ENCODE data around the gene B4GALT5. TPM values are rescaled to one million over a fixed set of nuclear protein-coding genes. Genes with fewer than 3 reads are reported as not detected.

B4GALT5 gene
- total and polyA plus RNA-seq, 4 experiments from 2014 or later, result 0.43 to 6.2 (median 4.0) TPM

DNA sequence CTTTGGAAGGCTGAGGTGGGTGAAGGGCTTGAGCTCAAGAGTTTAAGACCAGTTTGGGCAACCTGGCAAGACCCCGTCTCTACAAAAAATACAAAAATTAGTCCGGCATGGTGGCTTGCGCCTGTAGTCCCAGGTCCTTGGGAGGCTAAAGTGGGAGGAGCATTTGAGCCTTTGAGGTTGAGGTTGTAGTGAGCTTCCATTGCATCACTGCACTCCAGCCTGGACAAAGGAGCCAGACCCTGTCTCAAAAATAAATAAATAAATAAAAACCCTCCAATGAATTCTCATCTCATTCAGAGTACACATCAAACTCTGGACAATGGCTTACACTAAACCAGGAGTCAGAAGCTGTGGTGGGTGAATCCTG lies 31.8 kb downstream of the B4GALT5 start:
- H3K36me3 ChIP-seq (ENCODE audit: insufficient read depth, low read length), result no peaks in the 10 kb centered on the region
- Mint-ChIP-seq H3K9me3 (no peaks in the 10 kb centered on the region), H3K4me1 (peaks cover 26 to 63% (median 48%) of the 10 kb centered on the region in 4 donors), H3K27ac (peak overlapping the region in 1 of 7 donors; percentile 76), H3K36me3 (peaks cover 3 to 7% of the 10 kb centered on the region in 2 donors), H3K4me3 (no peak overlapping the region), H3K27me3 (no peaks in the 10 kb centered on the region)
- H3K27ac ChIP-seq (ENCODE audit: low read depth, low read length), result no peak overlapping the region
- no peak overlapping the region for H3K4me3 ChIP-seq (ENCODE audit: low read length in 2 of 2)
- ChIA-PET POLR2A (ENCODE audit: partially characterized antibody) (interaction anchor here (1.9 kb wide), 1 partner anchor 12 kb away, joined by 6 read pairs; no protein-coding TSS in a partner anchor), CTCF (ENCODE audit: partially characterized antibody) (no interaction called here)
- DNase-seq, result no peak
- peaks cover 55% of the 10 kb centered on the region for H3K4me1 ChIP-seq (ENCODE audit: insufficient read depth, low read length)
- H3K9me3 ChIP-seq (ENCODE audit: control insufficient read depth in 1 of 2, low read length in 2 of 2), result no peaks in the 10 kb centered on the region
- intact Hi-C loops (cut with micrococcal nuclease), result no loop called here
- H3K27me3 ChIP-seq (ENCODE audit: insufficient read depth, low read length), result no peaks in the 10 kb centered on the region

- Histone ChIP-seq H3K27me3 (ENCODE audit: insufficient read depth, low read length) (no peaks in the 10 kb centered on the region), H3K4me3 (ENCODE audit: low read length in 2 of 2) (no peak overlapping the region), H3K27ac (ENCODE audit: low read depth, low read length) (no peak overlapping the region), H3K36me3 (ENCODE audit: insufficient read depth, low read length) (no peaks in the 10 kb centered on the region), H3K4me1 (ENCODE audit: insufficient read depth, low read length) (peaks cover 56% of the 10 kb centered on the region), H3K9me3 (ENCODE audit: control insufficient read depth in 1 of 2, low read length in 2 of 2) (no peaks in the 10 kb centered on the region)
- no peaks in the 10 kb centered on the region for H3K27me3 Mint-ChIP-seq
- intact Hi-C loops (cut with micrococcal nuclease), result no loop called here
- DNase-seq, result no peak
- H3K4me1 Mint-ChIP-seq, result peaks cover 31 to 69% (median 55%) of the 10 kb centered on the region in 4 donors
- CTCF ChIA-PET (ENCODE audit: partially characterized antibody), result interaction anchor here (1.0 kb wide), 1 partner anchor 11 kb away, joined by 3 read pairs; no protein-coding TSS in a partner anchor
- H3K36me3 Mint-ChIP-seq, result peaks cover 3 to 7% of the 10 kb centered on the region in 2 donors
- H3K27ac Mint-ChIP-seq, result peak overlapping the region in 2 of 7 donors; percentile 28 to 72
- H3K4me3 Mint-ChIP-seq, result no peak overlapping the region
- H3K9me3 Mint-ChIP-seq, result no peaks in the 10 kb centered on the region
- POLR2A ChIA-PET (ENCODE audit: partially characterized antibody), result interaction anchor here (1.1 to 3.4 kb wide), 2 partner anchors 11 to 13 kb away, joined by 3 to 23 read pairs; no protein-coding TSS in a partner anchor
These were observed 33.2 kb downstream of the B4GALT5 start for GRCh38 chr20:49680484-49680883.

DNA sequence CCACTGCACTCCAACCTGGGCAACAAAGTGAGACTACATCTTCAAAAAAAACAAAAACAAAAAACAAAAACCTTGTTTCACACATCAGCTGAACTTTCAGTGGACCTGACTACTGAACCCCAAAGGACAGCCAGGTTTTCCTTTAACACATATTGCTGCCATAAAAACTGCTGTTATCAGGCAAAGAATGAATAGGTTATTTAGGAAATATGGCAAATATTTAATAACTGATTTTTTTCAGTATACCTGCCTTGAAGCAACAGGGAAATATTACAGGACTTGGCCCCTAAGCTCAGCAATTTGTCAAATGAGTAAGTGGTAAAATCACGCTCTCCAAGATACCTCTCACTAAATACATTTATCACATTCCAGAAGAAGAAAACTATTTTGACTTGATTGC lies 34.0 kb downstream of the B4GALT5 start:
- ChIA-PET CTCF (ENCODE audit: partially characterized antibody) (interaction anchor here (0.7 to 1.6 kb wide), 5 partner anchors 10 to 771 kb away, joined by 3 to 4 read pairs (median 3); no protein-coding TSS in a partner anchor), POLR2A (ENCODE audit: partially characterized antibody) (interaction anchor here (1.1 to 3.4 kb wide), 2 partner anchors 11 to 13 kb away, joined by 3 to 23 read pairs; no protein-coding TSS in a partner anchor)
- Mint-ChIP-seq H3K9me3 (no peaks in the 10 kb centered on the region), H3K4me3 (peak overlapping the region in 1 of 8 donors; percentile 48), H3K27ac (peak overlapping the region in 6 of 7 donors; percentile 19 to 95 (median 60)), H3K4me1 (peaks cover 36 to 75% (median 61%) of the 10 kb centered on the region in 4 donors), H3K36me3 (peaks cover 3 to 7% of the 10 kb centered on the region in 2 donors), H3K27me3 (no peaks in the 10 kb centered on the region)
- Histone ChIP-seq H3K36me3 (ENCODE audit: insufficient read depth, low read length) (no peaks in the 10 kb centered on the region), H3K4me3 (ENCODE audit: low read length in 2 of 2) (no peak overlapping the region), H3K4me1 (ENCODE audit: insufficient read depth, low read length) (peaks cover 58% of the 10 kb centered on the region), H3K27ac (ENCODE audit: low read depth, low read length) (no peak overlapping the region), H3K9me3 (ENCODE audit: control insufficient read depth in 1 of 2, low read length in 2 of 2) (no peaks in the 10 kb centered on the region), H3K27me3 (ENCODE audit: insufficient read depth, low read length) (no peaks in the 10 kb centered on the region)
- DNase-seq, result no peak
- intact Hi-C loops (cut with micrococcal nuclease), result loop anchor here (5.0 kb wide), 1 partner anchor 33 kb away; the partner anchor contains the start of gene B4GALT5

- Mint-ChIP-seq H3K36me3 (peaks cover 2 to 7% of the 10 kb centered on the region in 2 donors), H3K4me1 (peaks cover 37 to 83% (median 65%) of the 10 kb centered on the region in 4 donors), H3K9me3 (no peaks in the 10 kb centered on the region), H3K27ac (peak overlapping the region; percentile 77 to 92 (median 90)), H3K27me3 (no peaks in the 10 kb centered on the region), H3K4me3 (peak overlapping the region in 7 of 8 donors; percentile 30 to 69 (median 45))
- DNase-seq, result no peak
- Histone ChIP-seq H3K27ac (ENCODE audit: low read depth, low read length) (peak overlapping the region; percentile 19), H3K4me1 (ENCODE audit: insufficient read depth, low read length) (peaks cover 68% of the 10 kb centered on the region), H3K9me3 (ENCODE audit: control insufficient read depth in 1 of 2, low read length in 2 of 2) (no peaks in the 10 kb centered on the region), H3K27me3 (ENCODE audit: insufficient read depth, low read length) (no peaks in the 10 kb centered on the region), H3K4me3 (ENCODE audit: low read length in 2 of 2) (peak overlapping the region in 1 of 2 donors; percentile 8), H3K36me3 (ENCODE audit: insufficient read depth, low read length) (no peaks in the 10 kb centered on the region)
- intact Hi-C loops (cut with micrococcal nuclease), result loop anchor here (5.0 kb wide), 1 partner anchor 34 kb away; the partner anchor contains the start of gene B4GALT5
- POLR2A ChIA-PET (ENCODE audit: partially characterized antibody), result interaction anchor here (0.6 to 3.4 kb wide), 2 partner anchors 9 to 654 kb away, joined by 3 to 23 read pairs; no protein-coding TSS in a partner anchor
- CTCF ChIA-PET (ENCODE audit: partially characterized antibody), result interaction anchor here (1.1 to 1.6 kb wide), 3 partner anchors 8 to 16 kb away, joined by 3 to 4 read pairs (median 3); no protein-coding TSS in a partner anchor
These were observed 35.6 kb downstream of the B4GALT5 start for GRCh38 chr20:49677777-49678758.

DNA sequence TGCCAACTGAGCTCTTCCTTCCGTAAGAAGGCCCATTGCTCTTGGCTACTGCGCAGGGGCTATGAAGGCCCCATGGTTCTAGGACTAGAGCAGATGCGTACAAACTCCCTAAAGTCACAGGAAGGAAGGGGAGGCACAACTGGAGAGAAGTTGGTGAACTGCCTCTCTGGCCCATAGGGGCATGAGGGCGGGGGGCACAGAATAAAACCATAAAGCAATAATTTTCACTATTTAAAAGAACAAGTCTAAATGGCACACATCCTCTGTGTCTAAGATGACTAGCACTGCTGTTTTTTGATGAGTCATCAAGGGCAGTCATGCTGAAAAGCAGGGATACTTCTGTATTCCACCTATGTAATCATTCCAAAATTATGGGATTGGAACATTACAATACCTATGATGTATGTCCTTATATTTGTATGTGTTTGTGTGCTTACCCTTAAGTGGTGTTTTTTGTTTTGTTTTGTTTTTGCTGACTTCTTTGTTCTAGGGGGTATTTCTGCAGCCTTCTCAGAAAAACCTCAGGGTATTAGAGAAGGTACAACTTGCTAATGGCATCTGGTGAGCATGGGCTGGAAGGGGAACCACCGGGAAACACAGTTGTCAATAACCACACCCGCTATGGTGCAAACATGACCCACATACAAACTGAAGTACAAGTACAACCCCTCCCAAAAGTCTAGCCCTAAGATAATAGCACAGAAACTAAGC lies 36.9 kb downstream of the B4GALT5 start:
- Histone ChIP-seq H3K27me3 (ENCODE audit: insufficient read depth, low read length) (no peaks in the 10 kb centered on the region), H3K9me3 (ENCODE audit: control insufficient read depth in 1 of 2, low read length in 2 of 2) (no peaks in the 10 kb centered on the region), H3K4me1 (ENCODE audit: insufficient read depth, low read length) (peaks cover 77% of the 10 kb centered on the region), H3K36me3 (ENCODE audit: insufficient read depth, low read length) (no peaks in the 10 kb centered on the region), H3K27ac (ENCODE audit: low read depth, low read length) (peak overlapping the region; percentile 42), H3K4me3 (ENCODE audit: low read length in 2 of 2) (no peak overlapping the region)
- Mint-ChIP-seq H3K4me3 (peak overlapping the region in 7 of 8 donors; percentile 40 to 80 (median 69)), H3K27ac (peak overlapping the region; percentile 82 to 93 (median 88)), H3K36me3 (no peaks in the 10 kb centered on the region), H3K9me3 (peaks cover 0 to 2% (median 0%) of the 10 kb centered on the region in 8 donors), H3K4me1 (peaks cover 42 to 88% (median 70%) of the 10 kb centered on the region in 4 donors), H3K27me3 (no peaks in the 10 kb centered on the region)
- DNase-seq, result peak; percentile 52 to 83 (median 75)
- ChIA-PET POLR2A (ENCODE audit: partially characterized antibody) (interaction anchor here (1.1 to 3.4 kb wide), 5 partner anchors 8 to 36 kb away, joined by 3 to 23 read pairs (median 9); partner anchors contain the start of gene B4GALT5), CTCF (ENCODE audit: partially characterized antibody) (interaction anchor here (1.0 to 1.8 kb wide), 5 partner anchors 9 to 20 kb away, joined by 3 to 7 read pairs (median 5); no protein-coding TSS in a partner anchor)
- intact Hi-C loops (cut with micrococcal nuclease), result loop anchor here (5.0 kb wide), 1 partner anchor 36 kb away; the partner anchor contains the start of gene B4GALT5

- Mint-ChIP-seq H3K9me3 (peaks cover 0 to 2% (median 0%) of the 10 kb centered on the region in 8 donors), H3K4me1 (peaks cover 46 to 90% (median 68%) of the 10 kb centered on the region in 4 donors), H3K4me3 (peak overlapping the region in 5 of 8 donors; percentile 11 to 55 (median 23)), H3K36me3 (no peaks in the 10 kb centered on the region), H3K27me3 (no peaks in the 10 kb centered on the region), H3K27ac (peak overlapping the region; percentile 67 to 93 (median 87))
- no peak overlapping the region for H3K4me3 ChIP-seq (ENCODE audit: low read length in 2 of 2)
- peak overlapping the region; percentile 29 for H3K27ac ChIP-seq (ENCODE audit: low read depth, low read length)
- POLR2A ChIA-PET (ENCODE audit: partially characterized antibody), result interaction anchor here (1.0 to 2.4 kb wide), 7 partner anchors 9 to 137 kb away, joined by 3 to 11 read pairs (median 5); partner anchors contain the start of genes B4GALT5 and SLC9A8
- H3K36me3 ChIP-seq (ENCODE audit: insufficient read depth, low read length), result no peaks in the 10 kb centered on the region
- no peaks in the 10 kb centered on the region for H3K9me3 ChIP-seq (ENCODE audit: control insufficient read depth in 1 of 2, low read length in 2 of 2)
- intact Hi-C loops (cut with micrococcal nuclease), result loop anchor here (5.0 kb wide), 1 partner anchor 37 kb away; the partner anchor contains the start of gene B4GALT5
- no peaks in the 10 kb centered on the region for H3K27me3 ChIP-seq (ENCODE audit: insufficient read depth, low read length)
- DNase-seq, result no peak
- CTCF ChIA-PET (ENCODE audit: partially characterized antibody), result interaction anchor here (0.7 to 1.8 kb wide), 10 partner anchors 8 to 212 kb away, joined by 3 to 7 read pairs (median 3); no protein-coding TSS in a partner anchor
- peaks cover 88% of the 10 kb centered on the region for H3K4me1 ChIP-seq (ENCODE audit: insufficient read depth, low read length)
These were observed 38.1 kb downstream of the B4GALT5 start for GRCh38 chr20:49675368-49676151.
